IMR-90 (cell line): ENCODE data around the gene SIGLECL1.

Source experiments
- BHLHE40 ChIP-seq: fragments of 150-350 bp; IDR thresholded peaks from 2 replicates; pipeline ENCODE4 v1.6.1; 2016; ENCODE audit warnings: mild to moderate bottlenecking, low read depth, low read length
- RAD21 ChIP-seq: IDR thresholded peaks from 2 replicates; pipeline ENCODE4 v1.6.1; 2012; ENCODE audit warnings: low read length, improper control_type of control experiment
- USF2 ChIP-seq: fragments of 150-350 bp; IDR thresholded peaks from 2 replicates; pipeline ENCODE4 v1.6.1; 2017; ENCODE audit warnings: mild to moderate bottlenecking, antibody characterized with exemption, low read length, low read depth
- TF ChIP-seq, protein P1 (sequence below): conservative IDR thresholded peaks from 2 replicates; pipeline ENCODE4 v1.5.1; 2012; ENCODE audit warnings: mild to moderate bottlenecking, low read depth, low read length, improper control_type of control experiment

- TF ChIP-seq, protein P1, sequence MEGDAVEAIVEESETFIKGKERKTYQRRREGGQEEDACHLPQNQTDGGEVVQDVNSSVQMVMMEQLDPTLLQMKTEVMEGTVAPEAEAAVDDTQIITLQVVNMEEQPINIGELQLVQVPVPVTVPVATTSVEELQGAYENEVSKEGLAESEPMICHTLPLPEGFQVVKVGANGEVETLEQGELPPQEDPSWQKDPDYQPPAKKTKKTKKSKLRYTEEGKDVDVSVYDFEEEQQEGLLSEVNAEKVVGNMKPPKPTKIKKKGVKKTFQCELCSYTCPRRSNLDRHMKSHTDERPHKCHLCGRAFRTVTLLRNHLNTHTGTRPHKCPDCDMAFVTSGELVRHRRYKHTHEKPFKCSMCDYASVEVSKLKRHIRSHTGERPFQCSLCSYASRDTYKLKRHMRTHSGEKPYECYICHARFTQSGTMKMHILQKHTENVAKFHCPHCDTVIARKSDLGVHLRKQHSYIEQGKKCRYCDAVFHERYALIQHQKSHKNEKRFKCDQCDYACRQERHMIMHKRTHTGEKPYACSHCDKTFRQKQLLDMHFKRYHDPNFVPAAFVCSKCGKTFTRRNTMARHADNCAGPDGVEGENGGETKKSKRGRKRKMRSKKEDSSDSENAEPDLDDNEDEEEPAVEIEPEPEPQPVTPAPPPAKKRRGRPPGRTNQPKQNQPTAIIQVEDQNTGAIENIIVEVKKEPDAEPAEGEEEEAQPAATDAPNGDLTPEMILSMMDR: no peak
- TF ChIP-seq USF2 (no peak), BHLHE40 (no peak), RAD21 (no peak)
Observed at GRCh38 chr19:51317376-51317775, 66.5 kb downstream of the SIGLECL1 start.
